HFF-Myc (cell line): ENCODE results near the gene ACER2.
A peak's percentile ranks its signal among the peaks of the same experiment; 100 is the strongest.
"Not testable (repeated sequence)": the region's sequence is repeated elsewhere in the genome, so short reads cannot be mapped to it uniquely, and the experiment has no call there.

Experiments
- DNase-seq: peaks from one replicate; pipeline ENCODE4 v3.0.0-alpha.2; 2011; ENCODE audit warnings: low read depth; ENCODE audit errors: extremely low read depth
- H3K4me3 ChIP-seq: replicated peaks from 2 replicates; pipeline ENCODE4 v1.5.1; 2011; ENCODE audit warnings: low read depth, mild to moderate bottlenecking, control low read depth, low read length
- CTCF ChIP-seq: IDR thresholded peaks from 2 replicates; pipeline ENCODE4 v1.5.1; 2012; ENCODE audit warnings: mild to moderate bottlenecking, low read depth, low read length, control low read depth; ENCODE audit errors: missing control alignments

ACER2 gene

GRCh38 chr9:19378164-19378563 is 30.6 kb upstream of the ACER2 start:
- no peak for DNase-seq
- TF ChIP-seq CTCF = no peak
- peak overlapping the region; percentile 98 for H3K4me3 ChIP-seq

- DNase-seq = no peak
- peak overlapping the region; percentile 98 for H3K4me3 ChIP-seq
- no peak for TF ChIP-seq CTCF
Observed at GRCh38 chr9:19378647-19379046, 30.2 kb upstream of the ACER2 start.

- no peak for DNase-seq
- peak overlapping the region; percentile 98 for H3K4me3 ChIP-seq
Observed at GRCh38 chr9:19379283-19379682, 29.5 kb upstream of the ACER2 start.

GRCh38 chr9:19379697-19380046 is 29.1 kb upstream of the ACER2 start:
- no peak for TF ChIP-seq CTCF
- no peak for DNase-seq

More at GRCh38 chr9:19379283-19379682, 29.5 kb upstream of the ACER2 start:
- no peak for TF ChIP-seq CTCF

GRCh38 chr9:19380826-19381075 is 28.1 kb upstream of the ACER2 start:
- peak overlapping the region; percentile 98 for H3K4me3 ChIP-seq
- TF ChIP-seq CTCF = no peak
- DNase-seq = no peak

More at GRCh38 chr9:19379697-19380046, 29.1 kb upstream of the ACER2 start:
- H3K4me3 ChIP-seq = peak overlapping the region; percentile 98

- no peak for DNase-seq
- TF ChIP-seq CTCF = no peak
- H3K4me3 ChIP-seq = no peak overlapping the region
Observed at GRCh38 chr9:19381656-19382055, 27.2 kb upstream of the ACER2 start.

- DNase-seq, H3K4me3 ChIP-seq: not testable (repeated sequence)
Observed at GRCh38 chr9:19385212-19385611, 23.6 kb upstream of the ACER2 start.
